ENCODE measurements around the gene KCNJ15. TPM values are rescaled to one million over a fixed set of nuclear protein-coding genes. Genes with fewer than 3 reads are reported as not detected.

Gene KCNJ15
- total RNA-seq, 1 donor from 2014 or later, result 3.9 TPM

- TF ChIP-seq CTCF (conservative IDR thresholded peaks at IDR 0.05), result no peak
- H3K4me1 Mint-ChIP-seq (ENCODE audit: unreplicated experiment), result peaks cover 29% of the 10 kb centered on the region
- H3K36me3 Mint-ChIP-seq, result no peaks in the 10 kb centered on the region
- peaks cover 6% of the 10 kb centered on the region for H3K9me3 Mint-ChIP-seq
- H3K4me3 Mint-ChIP-seq, result peak overlapping the region; percentile 3
- no peak for DNase-seq (ENCODE audit: extremely low spot score, unreplicated experiment)
- peak overlapping the region; percentile 3 for H3K27ac Mint-ChIP-seq
- no peaks in the 10 kb centered on the region for H3K27me3 Mint-ChIP-seq
These were observed 7.8 kb downstream of the KCNJ15 start for GRCh38 chr21:38264571-38264970.

DNA sequence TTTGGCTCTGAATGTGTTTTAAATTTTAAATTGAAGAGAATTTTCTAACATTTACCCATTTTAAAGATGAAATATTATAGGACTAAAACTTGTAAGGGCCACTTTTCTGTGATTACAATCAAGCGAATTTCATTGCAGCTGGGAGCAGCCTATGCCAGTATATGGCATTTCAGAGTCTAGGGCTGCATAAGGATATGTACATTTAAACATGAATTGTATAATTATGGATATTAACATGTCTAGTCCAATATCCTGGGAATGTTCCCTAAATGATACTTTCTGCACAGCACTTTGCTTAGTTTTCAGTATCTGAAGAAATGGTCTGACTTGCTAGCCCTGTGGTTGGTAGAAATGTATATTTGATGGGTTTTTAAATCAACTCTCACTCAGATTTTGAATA, 8.4 kb downstream of the KCNJ15 start:
- Mint-ChIP-seq H3K27ac (no peak overlapping the region), H3K27me3 (no peaks in the 10 kb centered on the region), H3K9me3 (peaks cover 6% of the 10 kb centered on the region), H3K4me1 (ENCODE audit: unreplicated experiment) (peaks cover 35% of the 10 kb centered on the region), H3K4me3 (no peak overlapping the region), H3K36me3 (no peaks in the 10 kb centered on the region)
- DNase-seq (ENCODE audit: extremely low spot score, unreplicated experiment), result no peak
- no peak for TF ChIP-seq CTCF (conservative IDR thresholded peaks at IDR 0.05)

DNA sequence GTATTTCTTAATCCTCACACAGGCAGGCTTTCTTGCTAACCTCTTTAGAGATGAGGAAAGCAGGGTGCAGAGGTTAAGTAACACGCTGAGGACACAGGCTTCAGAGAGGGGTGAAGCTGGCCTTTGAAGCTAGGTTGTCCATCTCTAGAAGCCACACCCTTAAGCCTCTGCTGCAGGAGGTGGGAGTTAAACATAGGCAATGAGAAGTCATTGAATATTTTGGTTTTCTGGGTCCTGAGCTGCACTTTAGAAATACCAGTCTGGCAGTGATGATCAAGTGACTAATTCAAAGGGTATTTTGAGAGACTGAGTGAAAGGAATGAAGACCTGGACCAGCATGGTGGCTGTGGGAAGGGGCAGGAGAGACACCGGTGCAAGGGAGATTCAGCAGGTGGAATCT, 9.9 kb downstream of the KCNJ15 start:
- no peak for TF ChIP-seq CTCF (conservative IDR thresholded peaks at IDR 0.05)
- H3K27ac Mint-ChIP-seq, result peak overlapping the region; percentile 10
- peaks cover 32% of the 10 kb centered on the region for H3K4me1 Mint-ChIP-seq (ENCODE audit: unreplicated experiment)
- peak overlapping the region; percentile 10 for H3K4me3 Mint-ChIP-seq
- DNase-seq (ENCODE audit: extremely low spot score, unreplicated experiment), result no peak
- no peaks in the 10 kb centered on the region for H3K36me3 Mint-ChIP-seq
- peaks cover 6% of the 10 kb centered on the region for H3K9me3 Mint-ChIP-seq
- H3K27me3 Mint-ChIP-seq, result no peaks in the 10 kb centered on the region

- DNase-seq (ENCODE audit: extremely low spot score, unreplicated experiment), result no peak
- Mint-ChIP-seq H3K4me3 (peak overlapping the region; percentile 10), H3K27me3 (no peaks in the 10 kb centered on the region), H3K36me3 (no peaks in the 10 kb centered on the region), H3K4me1 (ENCODE audit: unreplicated experiment) (peaks cover 32% of the 10 kb centered on the region), H3K9me3 (peaks cover 6% of the 10 kb centered on the region), H3K27ac (peak overlapping the region; percentile 10)
- TF ChIP-seq CTCF (conservative IDR thresholded peaks at IDR 0.05), result no peak
These were observed 10.5 kb downstream of the KCNJ15 start for GRCh38 chr21:38267136-38267755.

GRCh38 chr21:38267991-38268863, 11.4 kb downstream of the KCNJ15 start:
- Mint-ChIP-seq H3K27ac (peak overlapping the region; percentile 33), H3K36me3 (no peaks in the 10 kb centered on the region), H3K9me3 (peaks cover 6% of the 10 kb centered on the region), H3K4me1 (ENCODE audit: unreplicated experiment) (peaks cover 32% of the 10 kb centered on the region), H3K4me3 (no peak overlapping the region), H3K27me3 (no peaks in the 10 kb centered on the region)
- no peak for TF ChIP-seq CTCF (conservative IDR thresholded peaks at IDR 0.05)
- no peak for DNase-seq (ENCODE audit: extremely low spot score, unreplicated experiment)

All from type B pancreatic cell (in vitro differentiated cells).